Measurements from ENCODE around the gene HSH2D.

The HSH2D gene

DNA sequence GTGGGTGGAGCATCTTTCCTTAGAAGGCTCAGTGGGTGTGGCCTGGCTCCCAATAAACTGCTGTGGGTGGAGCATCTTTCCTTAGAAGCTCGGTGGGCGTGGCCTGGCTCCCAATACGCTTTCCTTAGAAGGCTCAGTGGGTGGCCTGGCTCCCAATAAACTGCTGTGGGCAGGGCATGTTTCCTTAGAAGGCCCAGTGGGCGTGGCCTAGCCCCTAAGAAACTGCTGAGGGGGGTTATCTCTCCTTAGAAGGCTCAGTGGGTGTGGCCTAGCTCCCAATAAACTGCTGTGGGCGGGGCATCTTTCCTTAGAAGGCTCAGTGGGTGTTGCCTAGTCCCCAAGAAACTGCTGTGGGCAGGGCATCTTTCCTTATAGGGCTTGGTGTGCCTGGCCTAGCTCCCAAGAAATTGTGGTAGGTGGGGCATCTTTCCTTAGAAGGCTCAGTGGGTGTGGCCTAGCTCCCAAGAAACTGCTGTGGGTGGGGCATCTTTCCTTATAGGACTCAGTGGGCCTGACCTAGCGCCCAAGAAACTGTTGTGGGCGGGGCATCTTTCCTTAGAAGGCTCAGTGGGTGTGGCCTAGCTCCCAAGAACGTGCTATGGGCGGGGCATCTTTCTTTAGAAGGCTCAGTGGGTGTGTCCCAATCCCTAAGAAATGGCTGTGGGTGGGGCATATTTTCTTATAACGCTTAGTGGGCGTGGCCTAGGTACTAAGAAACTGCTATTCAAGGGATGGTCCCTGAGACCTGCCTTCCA is 10.3 kb downstream of the HSH2D start:
- no CpG with 5 or more reads among the region's 11 CpGs for WGBS (ENCODE audit: extremely low coverage, insufficient coverage, low lambda C conversion rate)
- H3K4me2 ChIP-seq (ENCODE audit: low read length): no peak overlapping the region
- no peak overlapping the region for H2BK15ac ChIP-seq (replicated peaks; ENCODE audit: low read depth)
- H3K27ac ChIP-seq (ENCODE audit: low read depth, low read length): no peak overlapping the region
- H3K4me3 ChIP-seq (ENCODE audit: low read length): no peak overlapping the region
- H3K56ac ChIP-seq (ENCODE audit: low read length): no peak overlapping the region
- no peak overlapping the region for H3K18ac ChIP-seq (ENCODE audit: low read length)
- H3K79me2 ChIP-seq (ENCODE audit: control insufficient read depth, insufficient read depth, low read length): no peaks in the 10 kb centered on the region
- no peaks in the 10 kb centered on the region for H3K79me1 ChIP-seq (ENCODE audit: low read length)
- no peak overlapping the region for H2BK5ac ChIP-seq (ENCODE audit: low read length)
- H2AK5ac ChIP-seq (ENCODE audit: low read length): no peak overlapping the region
- H3K4ac ChIP-seq (ENCODE audit: low read depth, low read length): no peak overlapping the region
- no peak overlapping the region for H4K8ac ChIP-seq (ENCODE audit: low read depth, low read length)
- no peak overlapping the region for H2BK120ac ChIP-seq (ENCODE audit: low read depth, low read length)
- no peak overlapping the region for H3K9ac ChIP-seq (ENCODE audit: low read length)
- H4K5ac ChIP-seq (ENCODE audit: low read length): no peak overlapping the region
- H3K27me3 ChIP-seq (ENCODE audit: insufficient read depth, low read length, poor library complexity): no peaks in the 10 kb centered on the region
- peak; percentile 40 for DNase-seq
- H3K4me1 ChIP-seq (ENCODE audit: control insufficient read depth, low read depth, low read length): no peaks in the 10 kb centered on the region
- no peak overlapping the region for H3K23ac ChIP-seq (ENCODE audit: low read length)
- H3K36me3 ChIP-seq (ENCODE audit: control insufficient read depth, insufficient read depth, low read length): no peaks in the 10 kb centered on the region

DNA sequence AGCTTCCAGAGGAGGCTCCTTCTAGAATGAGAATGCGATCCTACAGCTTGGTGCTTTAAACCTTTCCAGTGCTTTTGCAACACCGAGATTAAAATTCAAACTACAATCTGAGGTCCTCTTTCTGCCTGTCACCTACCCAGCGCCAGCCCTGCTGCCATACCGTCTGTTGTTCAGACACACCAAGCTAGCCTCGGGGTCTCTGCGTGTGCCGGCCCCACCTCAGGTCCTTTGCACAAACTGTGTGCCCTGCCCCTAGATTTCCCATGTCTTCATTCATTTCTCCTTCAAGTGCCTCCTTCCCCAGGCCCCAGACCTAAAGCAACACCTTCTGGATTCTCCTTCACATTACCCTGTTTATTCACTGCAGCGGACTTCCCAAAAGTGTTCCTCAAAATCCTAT is 11.1 kb downstream of the HSH2D start:
- H3K27me3 ChIP-seq (ENCODE audit: insufficient read depth, low read length, poor library complexity): no peaks in the 10 kb centered on the region
- H2AK5ac ChIP-seq (ENCODE audit: low read length): no peak overlapping the region
- H3K4me2 ChIP-seq (ENCODE audit: low read length): no peak overlapping the region
- H3K56ac ChIP-seq (ENCODE audit: low read length): no peak overlapping the region
- H3K9ac ChIP-seq (ENCODE audit: low read length): no peak overlapping the region
- DNase-seq: no peak
- no peak overlapping the region for H2BK5ac ChIP-seq (ENCODE audit: low read length)
- no peak overlapping the region for H2BK15ac ChIP-seq (replicated peaks; ENCODE audit: low read depth)
- no peaks in the 10 kb centered on the region for H3K79me1 ChIP-seq (ENCODE audit: low read length)
- no peaks in the 10 kb centered on the region for H3K36me3 ChIP-seq (ENCODE audit: control insufficient read depth, insufficient read depth, low read length)
- no peak overlapping the region for H3K27ac ChIP-seq (ENCODE audit: low read depth, low read length)
- no peak overlapping the region for H2BK120ac ChIP-seq (ENCODE audit: low read depth, low read length)
- no peak overlapping the region for H3K23ac ChIP-seq (ENCODE audit: low read length)
- no peak overlapping the region for H4K8ac ChIP-seq (ENCODE audit: low read depth, low read length)
- no CpG with 5 or more reads among the region's 8 CpGs for WGBS (ENCODE audit: extremely low coverage, insufficient coverage, low lambda C conversion rate)
- no peak overlapping the region for H3K4ac ChIP-seq (ENCODE audit: low read depth, low read length)
- no peak overlapping the region for H4K5ac ChIP-seq (ENCODE audit: low read length)
- no peaks in the 10 kb centered on the region for H3K79me2 ChIP-seq (ENCODE audit: control insufficient read depth, insufficient read depth, low read length)
- no peak overlapping the region for H3K4me3 ChIP-seq (ENCODE audit: low read length)
- H3K4me1 ChIP-seq (ENCODE audit: control insufficient read depth, low read depth, low read length): no peaks in the 10 kb centered on the region
- no peak overlapping the region for H3K18ac ChIP-seq (ENCODE audit: low read length)

DNA sequence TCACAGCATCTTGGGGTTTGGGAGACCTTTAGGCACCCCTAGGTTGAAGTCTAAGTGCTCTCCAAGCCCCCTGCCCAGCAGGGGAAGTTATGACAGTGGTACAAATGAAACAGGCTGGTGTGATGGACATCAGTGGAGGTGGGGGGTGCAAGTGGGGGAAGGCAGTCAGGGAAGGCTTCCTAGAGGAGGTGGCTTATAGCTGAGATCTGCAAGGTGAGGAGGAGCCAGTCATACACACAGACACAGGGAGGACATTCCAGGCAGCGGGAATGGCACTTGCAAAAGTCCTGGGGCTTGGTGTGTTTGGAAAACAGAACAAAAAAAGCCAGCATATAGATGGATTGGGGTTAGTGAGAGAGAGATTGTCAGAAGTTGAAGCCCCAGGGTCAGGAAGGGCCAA is 11.6 kb downstream of the HSH2D start:
- no CpG with 5 or more reads among the region's 1 CpG for WGBS (ENCODE audit: extremely low coverage, insufficient coverage, low lambda C conversion rate)
- Histone ChIP-seq H3K18ac (ENCODE audit: low read length) (no peak overlapping the region), H2BK15ac (replicated peaks; ENCODE audit: low read depth) (no peak overlapping the region), H3K56ac (ENCODE audit: low read length) (no peak overlapping the region), H2BK120ac (ENCODE audit: low read depth, low read length) (no peak overlapping the region), H3K79me2 (ENCODE audit: control insufficient read depth, insufficient read depth, low read length) (no peaks in the 10 kb centered on the region), H3K27me3 (ENCODE audit: insufficient read depth, low read length, poor library complexity) (no peaks in the 10 kb centered on the region), H3K4me2 (ENCODE audit: low read length) (no peak overlapping the region), H3K9ac (ENCODE audit: low read length) (no peak overlapping the region), H2AK5ac (ENCODE audit: low read length) (no peak overlapping the region), H3K79me1 (ENCODE audit: low read length) (no peaks in the 10 kb centered on the region), H3K36me3 (ENCODE audit: control insufficient read depth, insufficient read depth, low read length) (no peaks in the 10 kb centered on the region), H3K4me1 (ENCODE audit: control insufficient read depth, low read depth, low read length) (no peaks in the 10 kb centered on the region), H2BK5ac (ENCODE audit: low read length) (no peak overlapping the region), H3K27ac (ENCODE audit: low read depth, low read length) (no peak overlapping the region), H4K5ac (ENCODE audit: low read length) (no peak overlapping the region), H4K8ac (ENCODE audit: low read depth, low read length) (no peak overlapping the region), H3K23ac (ENCODE audit: low read length) (no peak overlapping the region), H3K4me3 (ENCODE audit: low read length) (no peak overlapping the region), H3K4ac (ENCODE audit: low read depth, low read length) (no peak overlapping the region)
- no peak for DNase-seq

DNA sequence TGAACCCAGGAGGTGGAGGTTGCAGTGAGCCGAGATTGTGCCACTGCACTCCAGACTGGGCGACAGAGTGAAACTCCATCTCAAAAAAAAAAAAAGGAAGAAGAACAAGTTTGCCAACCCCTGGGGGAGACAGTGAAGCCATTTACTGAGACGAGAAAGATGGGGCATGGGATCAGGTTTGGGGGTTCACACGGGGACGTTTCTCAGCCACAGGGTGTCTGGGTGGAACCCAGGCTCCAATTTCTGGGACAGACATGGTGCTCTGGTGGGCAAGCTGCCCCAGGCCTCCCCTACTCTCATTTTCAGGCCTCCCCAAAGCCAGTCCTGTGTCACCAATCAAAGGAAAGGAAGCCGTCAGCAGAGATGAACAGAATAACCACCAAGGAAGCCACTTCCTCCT is 13.4 kb downstream of the HSH2D start:
- Histone ChIP-seq H3K4me3 (ENCODE audit: low read length) (no peak overlapping the region), H3K4ac (ENCODE audit: low read depth, low read length) (no peak overlapping the region)
- whole genome bisulfite sequencing (ENCODE audit: extremely low coverage, insufficient coverage, low lambda C conversion rate): no CpG with 5 or more reads among the region's 6 CpGs

DNA sequence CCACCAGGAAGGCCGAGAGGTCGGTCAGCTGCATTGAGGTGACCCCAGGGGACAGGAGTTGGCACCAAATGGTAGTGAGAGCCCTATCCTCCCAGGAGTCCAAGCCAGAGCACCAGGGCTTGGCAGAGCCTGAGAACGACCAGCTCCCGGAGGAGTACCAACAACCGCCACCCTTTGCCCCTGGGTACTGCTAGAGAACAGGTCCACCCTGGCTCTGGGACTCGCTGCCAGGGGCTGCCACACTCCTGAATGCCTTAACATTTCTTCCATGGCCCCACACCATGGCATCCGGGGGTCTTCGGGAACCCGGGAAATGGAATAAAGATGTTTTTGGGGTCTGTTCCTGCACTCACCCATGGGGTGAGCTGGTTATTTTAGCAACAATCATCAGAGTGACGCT is 14.1 kb downstream of the HSH2D start:
- Histone ChIP-seq H3K36me3 (ENCODE audit: control insufficient read depth, insufficient read depth, low read length) (no peaks in the 10 kb centered on the region), H3K4me3 (ENCODE audit: low read length) (no peak overlapping the region), H2AK5ac (ENCODE audit: low read length) (no peak overlapping the region), H3K27me3 (ENCODE audit: insufficient read depth, low read length, poor library complexity) (no peaks in the 10 kb centered on the region), H4K8ac (ENCODE audit: low read depth, low read length) (no peak overlapping the region), H3K56ac (ENCODE audit: low read length) (no peak overlapping the region), H2BK120ac (ENCODE audit: low read depth, low read length) (no peak overlapping the region), H3K23ac (ENCODE audit: low read length) (no peak overlapping the region), H3K9ac (ENCODE audit: low read length) (no peak overlapping the region), H3K27ac (ENCODE audit: low read depth, low read length) (no peak overlapping the region), H3K79me2 (ENCODE audit: control insufficient read depth, insufficient read depth, low read length) (no peaks in the 10 kb centered on the region), H3K18ac (ENCODE audit: low read length) (no peak overlapping the region), H3K4me2 (ENCODE audit: low read length) (no peak overlapping the region), H4K5ac (ENCODE audit: low read length) (no peak overlapping the region), H3K4me1 (ENCODE audit: control insufficient read depth, low read depth, low read length) (no peaks in the 10 kb centered on the region), H3K79me1 (ENCODE audit: low read length) (no peaks in the 10 kb centered on the region), H2BK15ac (replicated peaks; ENCODE audit: low read depth) (no peak overlapping the region), H2BK5ac (ENCODE audit: low read length) (no peak overlapping the region), H3K4ac (ENCODE audit: low read depth, low read length) (no peak overlapping the region)
- DNase-seq: no peak
- no CpG with 5 or more reads among the region's 10 CpGs for WGBS (ENCODE audit: extremely low coverage, insufficient coverage, low lambda C conversion rate)

More for the DNA sequence above, 13.4 kb downstream of the HSH2D start:
- Histone ChIP-seq H3K36me3 (ENCODE audit: control insufficient read depth, insufficient read depth, low read length) (no peaks in the 10 kb centered on the region), H3K79me2 (ENCODE audit: control insufficient read depth, insufficient read depth, low read length) (no peaks in the 10 kb centered on the region), H3K27ac (ENCODE audit: low read depth, low read length) (no peak overlapping the region), H4K5ac (ENCODE audit: low read length) (no peak overlapping the region), H2AK5ac (ENCODE audit: low read length) (no peak overlapping the region), H2BK15ac (replicated peaks; ENCODE audit: low read depth) (no peak overlapping the region), H2BK120ac (ENCODE audit: low read depth, low read length) (no peak overlapping the region), H3K23ac (ENCODE audit: low read length) (no peak overlapping the region), H3K79me1 (ENCODE audit: low read length) (no peaks in the 10 kb centered on the region), H4K8ac (ENCODE audit: low read depth, low read length) (no peak overlapping the region), H3K4me2 (ENCODE audit: low read length) (no peak overlapping the region), H3K27me3 (ENCODE audit: insufficient read depth, low read length, poor library complexity) (no peaks in the 10 kb centered on the region), H3K18ac (ENCODE audit: low read length) (no peak overlapping the region), H3K56ac (ENCODE audit: low read length) (no peak overlapping the region), H3K9ac (ENCODE audit: low read length) (no peak overlapping the region), H3K4me1 (ENCODE audit: control insufficient read depth, low read depth, low read length) (no peaks in the 10 kb centered on the region), H2BK5ac (ENCODE audit: low read length) (no peak overlapping the region)
- DNase-seq: no peak

DNA sequence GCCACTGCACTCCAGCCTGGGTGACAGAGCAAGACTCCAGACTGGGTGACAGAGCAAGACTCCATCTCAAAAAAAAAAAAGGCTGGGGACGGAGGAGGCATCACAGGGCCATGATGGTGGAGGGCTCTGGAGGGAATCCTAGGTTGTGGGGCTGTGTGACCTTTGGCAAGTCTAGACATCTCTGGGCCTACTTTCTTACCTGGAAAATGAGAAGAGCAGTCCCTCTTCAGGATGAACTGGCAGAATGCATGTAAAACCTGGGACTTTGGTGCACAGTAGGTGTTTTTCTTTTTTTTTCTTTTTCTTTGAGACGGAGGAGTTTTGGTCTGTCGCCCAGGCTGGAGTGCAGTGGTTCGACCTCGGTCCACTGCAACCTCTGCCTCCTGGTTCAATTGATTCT is 16.2 kb downstream of the HSH2D start:
- DNase-seq: no peak
- Histone ChIP-seq H4K8ac (ENCODE audit: low read depth, low read length) (no peak overlapping the region), H3K56ac (ENCODE audit: low read length) (no peak overlapping the region), H3K4me1 (ENCODE audit: control insufficient read depth, low read depth, low read length) (no peaks in the 10 kb centered on the region), H3K79me2 (ENCODE audit: control insufficient read depth, insufficient read depth, low read length) (no peaks in the 10 kb centered on the region), H3K27ac (ENCODE audit: low read depth, low read length) (no peak overlapping the region), H3K18ac (ENCODE audit: low read length) (no peak overlapping the region), H3K9ac (ENCODE audit: low read length) (no peak overlapping the region), H2BK5ac (ENCODE audit: low read length) (no peak overlapping the region), H2BK15ac (replicated peaks; ENCODE audit: low read depth) (no peak overlapping the region), H3K23ac (ENCODE audit: low read length) (no peak overlapping the region), H3K4ac (ENCODE audit: low read depth, low read length) (no peak overlapping the region), H2BK120ac (ENCODE audit: low read depth, low read length) (no peak overlapping the region), H3K27me3 (ENCODE audit: insufficient read depth, low read length, poor library complexity) (no peaks in the 10 kb centered on the region), H3K79me1 (ENCODE audit: low read length) (no peaks in the 10 kb centered on the region), H3K4me3 (ENCODE audit: low read length) (no peak overlapping the region), H3K36me3 (ENCODE audit: control insufficient read depth, insufficient read depth, low read length) (no peaks in the 10 kb centered on the region), H4K5ac (ENCODE audit: low read length) (no peak overlapping the region), H3K4me2 (ENCODE audit: low read length) (no peak overlapping the region), H2AK5ac (ENCODE audit: low read length) (no peak overlapping the region)
- no CpG with 5 or more reads among the region's 5 CpGs for WGBS (ENCODE audit: extremely low coverage, insufficient coverage, low lambda C conversion rate)

Measured in mesendoderm (in vitro differentiated cells).